Measurements from ENCODE around the gene EXOC5.

The EXOC5 gene

GRCh38 chr14:57161583-57162234 lies 107.0 kb downstream of the EXOC5 start:
- DNase-seq, result no peak

GRCh38 chr14:57160333-57160732 lies 108.4 kb downstream of the EXOC5 start:
- no peak for DNase-seq

- DNase-seq, result no peak
Measured at GRCh38 chr14:57153286-57153685, 115.4 kb downstream of the EXOC5 start.

All from activated CD4-positive, alpha-beta T cell treated with anti-CD3 and anti-CD28 coated beads, Interleukin-2, Interleukin-6, amounts not matched to agents 100 ng/mL and 50 ng/mL, durations not matched to agents 16 hours and 8 hours (primary cell).